HG03460 (cell line): ENCODE data around the gene MCC.

ENCODE experiments used
- ATAC-seq: cut with Tn5 transposase; IDR thresholded peaks from one replicate; pipeline ENCODE4 v1.9.1; 2021; ENCODE audit not compliant: unreplicated experiment

The MCC gene

GRCh38 chr5:113373426-113373825, 114.8 kb downstream of the MCC start:
- no peak for ATAC-seq

GRCh38 chr5:113371721-113372196, 116.5 kb downstream of the MCC start:
- ATAC-seq, result no peak

DNA sequence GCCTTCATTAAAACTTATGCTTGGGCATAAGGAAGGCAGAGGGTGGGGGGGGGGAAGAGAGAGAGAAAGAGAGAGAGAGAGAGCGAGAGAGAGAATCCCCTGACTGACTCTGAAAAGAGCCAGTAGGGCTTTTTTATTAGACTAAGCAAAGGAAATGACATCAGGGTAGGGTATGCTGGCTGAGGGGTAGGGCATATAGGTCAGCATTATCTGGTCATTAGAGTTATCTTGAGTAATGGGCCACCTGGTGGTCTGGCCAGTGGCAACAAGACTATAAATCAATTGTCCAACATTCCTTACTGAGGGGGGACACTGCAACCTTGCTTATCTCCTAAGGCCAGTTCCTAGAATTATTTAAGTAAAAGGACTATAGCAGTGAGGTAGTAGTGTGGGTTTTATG, 120.7 kb downstream of the MCC start:
- ATAC-seq, result no peak

GRCh38 chr5:113364466-113364865, 123.8 kb downstream of the MCC start:
- no peak for ATAC-seq

- no peak for ATAC-seq
Measured at GRCh38 chr5:113361701-113362100, 126.6 kb downstream of the MCC start.

DNA sequence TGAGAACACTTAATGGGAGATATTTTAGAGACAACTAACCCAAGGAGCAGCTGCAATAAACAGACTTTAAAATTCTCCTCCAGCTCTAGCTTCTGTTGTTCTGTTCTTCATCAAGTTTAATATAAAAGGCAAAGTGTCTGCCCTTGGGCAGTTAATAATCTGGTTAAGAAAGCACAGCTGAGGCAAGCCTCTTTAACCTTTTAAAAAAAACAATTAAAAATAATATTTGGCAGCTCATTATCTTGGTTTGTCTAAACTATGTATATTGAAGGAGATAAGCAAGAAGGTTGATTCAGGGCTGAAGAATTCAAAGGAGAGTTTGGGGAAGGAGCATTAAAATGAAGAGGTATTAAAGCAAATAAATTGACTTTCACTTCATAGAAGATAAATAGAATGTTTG, 128.8 kb downstream of the MCC start:
- ATAC-seq, result no peak

GRCh38 chr5:113358696-113359095, 129.6 kb downstream of the MCC start:
- ATAC-seq, result no peak

GRCh38 chr5:113357696-113358476, 130.4 kb downstream of the MCC start:
- no peak for ATAC-seq

GRCh38 chr5:113356487-113356886, 131.8 kb downstream of the MCC start:
- ATAC-seq, result no peak

- ATAC-seq, result no peak
Measured at GRCh38 chr5:113354055-113354454, 134.2 kb downstream of the MCC start.

DNA sequence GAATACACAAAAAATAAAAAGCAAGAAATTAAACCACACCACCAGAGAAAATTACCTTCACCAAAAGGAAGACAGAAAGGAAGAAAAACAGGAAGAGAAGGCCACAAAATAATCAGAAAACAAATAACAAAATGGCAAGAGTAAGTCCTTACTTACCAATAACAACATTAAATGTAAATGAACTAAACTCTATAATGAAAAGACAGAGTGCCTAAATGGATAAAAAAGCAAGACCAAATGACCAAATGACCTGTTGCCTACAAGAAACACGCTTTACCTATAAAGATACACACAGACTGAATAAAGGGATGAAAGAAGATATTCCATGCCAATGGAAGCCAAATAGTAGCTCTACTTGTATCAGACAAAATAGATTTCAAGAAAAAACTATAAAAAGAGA, 140.7 kb downstream of the MCC start:
- no peak for ATAC-seq

GRCh38 chr5:113344973-113345940, 143.0 kb downstream of the MCC start:
- no peak for ATAC-seq

DNA sequence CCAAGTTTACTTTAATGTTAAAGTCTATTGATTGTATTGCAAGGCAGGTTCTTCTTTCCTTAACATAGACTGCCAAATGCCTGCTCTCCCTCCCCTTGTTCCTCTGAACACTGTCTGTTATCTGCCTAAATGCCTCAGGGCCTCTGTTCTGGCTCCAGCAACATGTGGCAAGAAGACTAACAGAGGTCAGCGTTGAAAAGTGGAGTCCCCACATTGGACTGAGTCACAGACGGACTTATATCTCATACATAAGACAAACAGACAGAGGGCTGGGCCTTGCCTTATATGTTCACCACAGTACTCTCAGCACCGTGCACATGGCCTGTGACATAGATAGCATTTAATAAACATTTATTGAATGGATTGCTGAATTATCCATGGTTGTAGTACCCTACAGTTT, 144.9 kb downstream of the MCC start:
- no peak for ATAC-seq

DNA sequence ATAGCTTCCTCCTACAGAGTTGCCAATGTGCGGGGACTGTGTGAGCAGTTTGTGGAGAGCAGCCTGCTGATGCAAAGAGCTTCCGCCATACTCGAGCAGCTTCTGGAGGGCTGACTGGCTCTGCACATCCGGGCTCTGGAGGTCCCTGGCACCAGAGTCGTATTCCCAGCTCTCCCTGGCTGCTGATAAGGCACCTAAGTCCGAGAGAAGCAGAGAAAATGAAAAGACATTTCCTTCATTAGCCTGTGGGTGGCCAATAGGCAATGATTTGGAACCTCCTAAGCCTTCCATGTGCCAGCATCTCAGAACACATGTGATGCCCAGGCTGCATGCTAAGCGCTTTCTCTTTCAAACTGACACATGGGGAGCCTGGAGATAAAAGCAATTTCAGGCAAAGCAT, 147.7 kb downstream of the MCC start:
- ATAC-seq, result no peak

- no peak for ATAC-seq
Measured at GRCh38 chr5:113338628-113339027, 149.6 kb downstream of the MCC start.

GRCh38 chr5:113337515-113338415, 150.5 kb downstream of the MCC start:
- ATAC-seq, result no peak

DNA sequence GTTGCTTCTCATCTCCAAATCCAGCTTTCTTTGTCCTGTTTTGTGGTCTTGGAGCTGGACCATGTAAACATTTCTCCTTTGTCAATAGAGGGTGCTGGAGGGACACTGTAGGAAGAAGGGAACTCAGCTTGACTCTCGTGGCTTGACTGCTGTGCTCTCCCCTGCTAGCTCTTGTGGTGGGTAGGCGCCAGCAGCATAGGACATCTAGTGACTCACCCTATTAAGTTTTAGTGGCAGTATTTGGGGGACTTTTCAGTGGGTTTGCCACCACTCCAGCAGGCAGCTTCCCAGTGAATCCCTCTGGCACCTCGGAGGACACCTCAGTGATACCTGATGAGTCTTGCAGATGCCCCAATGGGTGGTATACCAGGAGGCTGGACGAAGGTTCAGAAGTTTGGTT, 151.3 kb downstream of the MCC start:
- no peak for ATAC-seq

GRCh38 chr5:113333411-113333810, 154.8 kb downstream of the MCC start:
- no peak for ATAC-seq

DNA sequence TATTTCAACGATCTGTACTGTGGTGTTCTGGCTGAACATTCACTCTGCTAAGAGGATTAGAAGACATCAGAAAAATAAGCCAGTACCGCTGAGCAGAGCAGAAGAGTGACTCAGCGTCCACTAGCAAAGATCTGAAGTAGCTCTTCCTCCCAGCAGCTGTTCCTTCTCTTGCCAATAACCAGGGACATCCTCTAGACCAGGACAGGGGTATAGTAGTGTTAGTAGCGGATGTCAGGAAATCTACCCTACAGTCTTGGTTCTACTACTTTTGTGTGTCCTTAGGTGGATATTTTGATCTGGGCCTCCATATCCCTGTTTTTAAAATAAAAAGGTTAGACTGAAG, 157.1 kb downstream of the MCC start:
- no peak for ATAC-seq

- ATAC-seq, result no peak
Measured at GRCh38 chr5:113330533-113331208, 157.6 kb downstream of the MCC start.
